GM13977 (cell line): Measurements from ENCODE around the gene CHRND.
"Not testable (repeated sequence)": the region's sequence is repeated elsewhere in the genome, so short reads cannot be mapped to it uniquely, and the experiment has no call there.

Experiments
- DNase-seq: peaks from one replicate; pipeline ENCODE4 v3.0.0; 2012; ENCODE audit warnings: low spot score
- CTCF ChIP-seq: IDR thresholded peaks from 2 replicates; pipeline ENCODE4 v1.5.1; 2012; ENCODE audit warnings: mild to moderate bottlenecking, control low read depth; ENCODE audit not compliant: insufficient read depth; ENCODE audit errors: extremely low read depth, missing control alignments
- in situ Hi-C: fragments of 300-500 bp; cut with MboI; formaldehyde crosslinking; loops from one replicate; pipeline ENCODE4 v1.12.0; 2022; ENCODE audit warnings: low sequenced_read_pairs, low pct_unique_long_range_greater_than_20kb, mixed read lengths, inconsistent platforms; ENCODE audit not compliant: unreplicated experiment

Gene CHRND

GRCh38 chr2:232526372-232526941 lies 497 bp downstream of the CHRND start:
- TF ChIP-seq CTCF: no peak
- in situ Hi-C loops: no loop called here
- no peak for DNase-seq

DNA sequence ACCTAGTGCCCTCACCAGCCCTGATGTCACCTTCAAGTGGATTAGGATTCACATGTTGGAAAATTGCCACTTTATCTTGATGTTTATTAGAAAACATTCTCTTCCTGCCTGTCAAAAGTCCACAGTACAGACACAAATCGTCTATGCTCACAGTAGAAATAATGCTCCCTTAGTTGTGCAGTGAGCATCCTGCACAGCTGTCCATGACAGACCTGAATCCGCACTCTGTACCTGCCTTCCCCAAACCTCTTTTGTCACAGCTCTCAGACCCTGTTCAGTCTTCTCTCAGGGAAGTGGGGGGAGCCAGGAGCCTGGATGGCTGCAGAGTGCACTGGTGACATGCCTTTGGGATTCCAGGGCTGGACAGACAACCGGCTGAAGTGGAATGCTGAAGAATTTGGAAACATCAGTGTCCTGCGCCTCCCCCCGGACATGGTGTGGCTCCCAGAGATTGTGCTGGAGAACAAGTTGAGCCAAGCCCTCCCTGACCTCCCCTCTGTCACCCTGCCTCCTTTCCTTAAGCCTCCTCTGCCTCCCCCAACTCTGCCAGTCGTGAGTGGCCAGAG lies 2.0 kb downstream of the CHRND start:
- TF ChIP-seq CTCF: no peak
- no peak for DNase-seq
- in situ Hi-C loops: no loop called here

DNA sequence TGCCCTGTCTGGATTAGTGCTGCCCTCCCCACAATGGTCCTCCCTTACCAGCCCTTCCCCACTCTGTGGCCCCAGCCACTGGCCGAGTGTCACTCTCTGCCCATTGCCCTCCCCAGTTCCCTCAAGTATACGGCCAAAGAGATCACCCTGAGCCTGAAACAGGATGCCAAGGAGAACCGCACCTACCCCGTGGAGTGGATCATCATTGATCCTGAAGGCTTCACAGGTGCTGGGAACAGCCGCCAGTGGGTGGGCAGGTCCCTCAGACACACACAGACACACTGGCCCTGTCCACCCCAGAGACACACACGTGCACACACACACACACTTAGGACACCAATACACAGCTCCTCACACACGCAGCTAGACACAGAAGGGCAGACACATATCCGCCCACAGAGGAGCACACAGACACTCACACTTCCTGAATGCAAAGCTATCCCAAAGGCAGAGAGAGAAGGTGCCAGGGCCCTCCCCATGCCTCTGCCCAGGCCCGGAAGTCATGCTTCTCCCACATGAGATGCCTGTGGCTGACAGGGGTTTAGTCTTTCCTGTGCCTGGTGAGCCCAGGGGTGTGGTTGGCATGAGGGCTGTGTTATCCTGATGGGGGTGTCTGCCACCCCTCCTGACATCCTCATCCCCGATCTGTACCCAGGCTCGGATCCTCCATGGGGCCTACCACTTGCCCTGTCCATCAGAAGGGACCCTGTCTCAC lies 2.9 kb downstream of the CHRND start:
- no peak for TF ChIP-seq CTCF
- no peak for DNase-seq
- in situ Hi-C loops: no loop called here

- in situ Hi-C loops: no loop called here
- DNase-seq: no peak
- TF ChIP-seq CTCF: no peak
These were observed 4.0 kb downstream of the CHRND start for GRCh38 chr2:232529806-232530547.

DNA sequence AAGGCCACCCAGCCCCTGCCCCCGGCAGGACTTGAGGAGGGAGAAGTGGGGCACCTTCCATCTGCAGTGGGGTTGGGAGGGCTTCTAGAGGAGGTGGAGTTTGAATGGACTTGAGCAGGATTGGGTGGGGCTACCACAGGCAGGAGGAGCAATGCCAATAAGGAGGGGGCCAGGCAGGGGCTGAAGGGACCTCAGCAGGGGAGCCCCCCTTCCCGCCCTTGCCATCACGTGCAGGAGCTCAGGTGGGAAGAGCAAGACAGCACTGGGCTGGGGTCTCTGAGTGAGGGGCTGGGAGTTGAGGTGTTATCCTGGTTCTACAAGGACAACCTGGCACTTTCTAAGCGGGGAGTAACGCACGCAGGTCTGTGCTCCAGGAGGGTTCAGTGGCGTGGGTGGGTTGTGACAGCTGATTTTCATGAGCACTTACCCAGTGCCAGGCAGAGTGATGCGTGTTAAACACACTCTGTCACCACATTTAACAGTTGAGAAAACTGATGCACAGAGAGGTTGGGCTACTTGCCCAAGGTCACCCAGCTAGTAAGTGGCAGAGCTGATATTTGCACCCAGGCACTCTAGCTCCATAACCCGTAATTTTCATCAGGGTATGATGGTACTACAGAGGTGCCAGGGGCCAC lies 4.8 kb downstream of the CHRND start:
- in situ Hi-C loops: no loop called here
- no peak for DNase-seq
- TF ChIP-seq CTCF: no peak

DNA sequence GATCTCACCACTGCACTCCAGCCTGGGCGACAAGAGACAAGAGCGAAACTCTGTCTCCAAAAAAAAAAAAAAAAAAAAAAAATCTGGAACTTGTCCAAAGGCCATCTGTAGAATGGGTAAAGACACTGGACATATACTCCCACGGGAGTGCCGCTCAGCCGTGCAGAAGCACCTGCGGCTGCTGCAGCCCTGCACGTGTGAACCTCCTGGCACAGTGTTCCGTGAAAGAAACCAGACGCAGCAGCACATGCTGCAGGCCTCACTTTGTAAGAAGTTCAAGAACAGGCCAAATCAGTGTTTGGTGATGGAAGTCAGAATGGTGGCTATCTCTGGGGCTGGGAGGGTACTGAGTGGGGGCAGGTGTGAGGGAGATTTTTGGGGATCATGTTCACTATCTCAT lies 6.5 kb downstream of the CHRND start:
- TF ChIP-seq CTCF: no peak
- in situ Hi-C loops: no loop called here
- DNase-seq: no peak

- in situ Hi-C loops, DNase-seq: not testable (repeated sequence)
These were observed 6.9 kb downstream of the CHRND start for GRCh38 chr2:232532821-232533220.
